NT2/D1 (cell line): ENCODE results near the gene FBXW4.

ENCODE experiments used
- SUZ12 ChIP-seq: IDR thresholded peaks from 2 replicates; pipeline ENCODE4 v1.6.1; 2011; ENCODE audit not compliant: insufficient read length, insufficient read depth; ENCODE audit errors: extremely low read depth
- YY1 ChIP-seq: IDR thresholded peaks from 2 replicates; pipeline ENCODE4 v1.6.1; 2011; ENCODE audit not compliant: insufficient read length, insufficient read depth
- ZNF274 ChIP-seq: IDR thresholded peaks from 2 replicates; pipeline ENCODE4 v1.6.1; 2011; ENCODE audit warnings: mild to moderate bottlenecking, low read depth, low read length

DNA sequence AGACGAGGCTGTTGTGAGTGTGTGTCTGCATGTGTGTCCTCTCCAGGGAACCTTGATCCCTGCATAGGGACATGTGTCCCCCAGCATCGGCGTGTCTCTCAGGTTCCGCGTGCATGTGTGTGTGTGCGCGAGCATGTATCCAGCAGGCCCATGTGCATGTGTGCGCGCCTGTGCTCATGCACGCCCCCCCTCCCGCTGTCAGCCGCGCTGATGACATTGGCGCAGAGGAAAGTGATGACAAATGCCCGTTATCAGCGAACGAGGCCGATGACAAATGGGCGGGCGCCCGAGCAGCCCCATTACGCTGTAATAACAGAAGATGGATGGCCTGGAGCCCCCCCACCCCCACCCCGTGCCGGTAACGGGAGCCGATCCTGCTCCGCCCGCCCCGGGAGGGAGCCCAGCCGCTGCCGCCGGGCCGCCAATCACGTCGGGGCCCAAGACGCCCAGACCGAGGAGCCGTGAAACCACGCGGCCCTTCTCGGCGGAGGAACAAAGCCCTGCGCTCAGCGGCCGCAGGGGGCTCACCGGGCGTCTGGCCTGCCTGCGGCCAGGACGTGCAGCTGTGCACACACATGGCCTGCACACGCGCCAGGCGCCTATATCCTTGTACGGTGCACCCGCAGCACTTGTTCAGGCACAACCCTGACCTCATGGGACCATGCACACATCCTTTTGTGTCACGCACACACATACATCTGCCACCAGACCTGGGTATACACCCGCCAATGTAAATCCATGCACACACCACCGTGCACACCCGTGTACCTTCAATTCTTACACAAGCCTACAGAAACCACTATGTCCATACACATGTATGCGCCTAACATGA lies 128.4 kb downstream of the FBXW4 start:
- TF ChIP-seq SUZ12 (no peak), ZNF274 (no peak), YY1 (no peak)
